HG03045 (cell line): ENCODE measurements around the gene ARHGEF2.
A peak's percentile ranks its signal among the peaks of the same experiment; 100 is the strongest.

Experiments
- ATAC-seq: cut with Tn5 transposase; IDR thresholded peaks from one replicate; pipeline ENCODE4 v1.9.1; 2021; ENCODE audit warnings: mild to moderate bottlenecking, moderate library complexity; ENCODE audit not compliant: unreplicated experiment

Gene ARHGEF2

GRCh38 chr1:155978325-155978972 lies at the start of gene ARHGEF2:
Gene ARHGEF2, minus strand, starts transcription at chr1:155978547. Its CDS starts 120 bp downstream, at chr1:155978427.
- ATAC-seq: peak; percentile 51

- ATAC-seq: no peak
Measured at GRCh38 chr1:156026588-156026987, 48.2 kb upstream of the ARHGEF2 start.

GRCh38 chr1:156025876-156026275 lies 47.5 kb upstream of the ARHGEF2 start:
- ATAC-seq: no peak

GRCh38 chr1:156024801-156025200 lies 46.5 kb upstream of the ARHGEF2 start:
- no peak for ATAC-seq

- no peak for ATAC-seq
Measured at GRCh38 chr1:156021954-156022353, 43.6 kb upstream of the ARHGEF2 start.

DNA sequence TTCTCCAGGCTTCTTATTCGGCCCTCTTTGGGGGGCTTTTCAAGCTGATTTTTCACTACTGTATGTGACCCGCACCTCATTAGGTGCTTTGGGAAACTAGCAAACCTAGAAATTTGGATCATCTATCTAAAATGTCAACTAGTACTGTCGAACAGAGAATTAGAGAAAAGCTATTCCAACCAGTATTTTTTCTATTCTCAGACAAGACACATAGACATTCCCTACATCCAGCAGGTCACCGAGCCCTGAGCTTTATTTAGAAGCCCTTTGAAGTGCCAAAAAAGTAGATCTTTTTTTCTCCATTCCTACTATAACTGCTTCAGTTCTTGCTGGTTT lies 42.7 kb upstream of the ARHGEF2 start:
- no peak for ATAC-seq

DNA sequence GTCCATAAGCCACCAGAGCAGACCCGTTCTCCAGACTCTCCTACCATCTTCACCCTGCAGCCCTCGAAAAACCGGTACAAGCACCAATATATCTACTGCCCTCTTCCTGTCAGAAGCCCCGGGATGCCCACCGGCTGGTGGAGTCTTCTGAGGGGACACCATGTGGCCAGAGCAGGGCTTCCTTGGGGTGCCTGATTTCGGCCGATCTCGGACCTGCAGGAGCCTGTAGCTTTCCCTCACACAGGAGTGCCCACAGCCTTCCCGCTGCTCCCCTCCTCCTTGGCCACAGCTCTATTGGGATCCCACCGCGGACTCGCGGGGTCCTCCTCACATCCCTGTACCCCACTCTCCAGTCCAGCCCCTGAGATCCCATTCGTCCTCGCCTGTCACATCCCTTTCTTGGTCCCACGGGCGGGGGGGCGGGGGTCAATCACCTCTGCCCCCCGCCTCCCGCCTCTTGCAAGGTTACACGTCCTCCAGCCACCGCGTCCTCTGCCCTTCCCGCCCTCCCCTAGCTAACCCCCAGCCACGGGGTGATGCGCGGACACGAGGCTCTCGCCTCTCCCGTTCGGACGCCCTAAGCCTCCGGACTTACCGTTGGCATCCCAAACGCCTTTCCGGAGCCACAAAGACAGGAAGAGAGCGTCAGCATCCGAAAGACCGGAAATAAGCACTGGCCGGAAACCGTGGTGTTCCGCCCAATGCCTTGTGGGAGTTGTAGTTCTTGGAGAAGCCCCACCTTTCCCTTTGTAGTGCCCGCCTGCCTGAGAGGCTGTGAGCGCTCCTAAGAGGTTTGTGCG lies 42.1 kb upstream of the ARHGEF2 start, which contains the start of gene SSR2:
SSR2 (minus strand) TSS at position 659 of the 800 bp plus-strand sequence. CDS start 784 bp downstream, outside the sequence.
- peak; percentile 94 for ATAC-seq

- ATAC-seq: no peak
Measured at GRCh38 chr1:156019946-156020292, 41.6 kb upstream of the ARHGEF2 start.

DNA sequence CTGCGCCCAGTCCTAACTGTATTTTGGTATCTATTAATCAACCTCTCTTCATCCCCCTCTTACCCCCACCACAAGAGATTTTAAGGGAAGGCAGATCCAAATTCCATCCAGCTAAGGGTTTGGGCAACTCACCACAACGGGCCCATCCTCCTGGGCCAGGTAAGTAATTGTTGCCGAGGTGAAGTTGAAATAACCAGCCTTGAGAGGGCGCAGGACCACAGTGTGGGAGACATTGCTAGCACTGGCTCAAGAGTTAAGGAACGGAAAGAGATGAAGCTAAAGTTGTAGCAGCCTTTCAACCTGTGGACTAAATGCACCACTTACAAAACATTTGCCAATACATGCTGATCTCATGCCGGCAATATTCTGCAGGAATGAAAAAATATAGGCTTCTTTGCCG lies 36.5 kb upstream of the ARHGEF2 start:
- ATAC-seq: no peak

DNA sequence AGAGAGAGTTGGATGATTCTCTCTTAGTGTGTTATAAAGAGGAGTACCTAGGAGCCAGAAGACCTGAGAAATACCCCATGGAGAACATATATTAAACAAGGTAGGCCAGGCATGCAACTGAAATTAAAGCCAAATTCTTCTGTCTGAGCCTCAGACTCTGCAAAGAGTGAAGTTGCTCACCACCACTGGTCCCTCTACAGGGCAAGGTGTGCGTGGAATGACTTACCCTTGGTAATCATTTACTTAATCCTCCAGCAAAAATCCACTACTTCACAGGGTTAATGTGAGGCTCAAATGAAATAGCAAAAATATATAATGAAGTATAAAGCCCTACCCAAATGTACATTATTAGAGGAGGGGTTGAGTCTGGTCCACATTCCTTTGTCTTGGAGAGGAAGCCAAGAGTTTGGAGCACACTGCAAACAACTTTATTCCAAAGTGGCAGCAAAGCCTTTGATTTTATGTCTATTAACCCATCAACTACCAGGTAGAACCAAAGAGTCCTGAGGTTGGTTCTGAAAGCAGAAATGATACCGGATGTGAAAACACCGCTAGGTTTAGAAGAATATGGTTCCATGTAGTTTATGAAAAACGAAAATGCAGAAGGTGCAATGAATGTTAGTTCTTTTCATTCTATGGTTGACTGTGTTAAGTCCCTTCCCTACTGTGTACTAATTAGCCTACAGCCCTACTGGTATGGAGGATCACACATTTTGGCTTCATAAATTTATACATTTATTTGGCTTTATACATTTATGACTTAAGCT lies 33.9 kb upstream of the ARHGEF2 start:
- no peak for ATAC-seq

- ATAC-seq: no peak
Measured at GRCh38 chr1:156009404-156009803, 31.1 kb upstream of the ARHGEF2 start.

GRCh38 chr1:156006666-156007376 lies 28.5 kb upstream of the ARHGEF2 start:
- ATAC-seq: no peak

DNA sequence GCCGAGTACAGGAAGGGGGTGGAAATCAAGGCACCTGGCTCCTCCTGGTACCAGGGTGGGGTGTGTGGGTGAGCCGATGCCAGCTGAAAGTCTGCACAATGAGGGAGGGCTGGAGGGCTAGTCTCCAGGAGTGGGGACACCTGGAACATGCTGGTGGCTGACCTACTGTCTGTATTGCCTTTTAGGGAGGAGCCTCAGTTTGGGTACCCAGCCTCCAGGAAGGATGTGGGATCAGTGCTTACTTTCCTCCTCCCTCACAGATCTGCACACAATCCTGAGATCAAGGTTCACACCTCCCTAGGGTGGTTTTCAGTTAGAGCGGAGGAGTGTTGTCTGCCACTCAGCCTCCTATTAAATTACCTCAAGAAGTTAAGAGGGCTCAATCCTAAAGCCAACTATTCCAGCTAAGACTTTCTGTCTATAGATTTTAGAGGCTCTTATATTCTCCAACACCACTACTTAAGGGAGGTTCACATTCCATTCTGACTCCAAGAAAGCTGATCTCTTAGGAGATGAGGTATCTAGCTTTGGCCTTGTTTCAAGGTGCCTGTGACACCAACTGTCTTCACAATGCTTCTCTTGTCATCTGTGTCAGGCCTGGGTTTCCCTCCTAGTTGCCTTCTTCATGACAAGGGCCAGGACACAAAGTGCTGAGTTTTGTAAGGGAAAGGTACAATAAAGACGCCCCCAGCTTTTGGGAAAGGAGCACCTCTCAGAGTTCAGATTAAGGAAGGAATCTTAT lies 26.7 kb upstream of the ARHGEF2 start:
- ATAC-seq: no peak

GRCh38 chr1:156003923-156004188 lies 25.5 kb upstream of the ARHGEF2 start:
- no peak for ATAC-seq

DNA sequence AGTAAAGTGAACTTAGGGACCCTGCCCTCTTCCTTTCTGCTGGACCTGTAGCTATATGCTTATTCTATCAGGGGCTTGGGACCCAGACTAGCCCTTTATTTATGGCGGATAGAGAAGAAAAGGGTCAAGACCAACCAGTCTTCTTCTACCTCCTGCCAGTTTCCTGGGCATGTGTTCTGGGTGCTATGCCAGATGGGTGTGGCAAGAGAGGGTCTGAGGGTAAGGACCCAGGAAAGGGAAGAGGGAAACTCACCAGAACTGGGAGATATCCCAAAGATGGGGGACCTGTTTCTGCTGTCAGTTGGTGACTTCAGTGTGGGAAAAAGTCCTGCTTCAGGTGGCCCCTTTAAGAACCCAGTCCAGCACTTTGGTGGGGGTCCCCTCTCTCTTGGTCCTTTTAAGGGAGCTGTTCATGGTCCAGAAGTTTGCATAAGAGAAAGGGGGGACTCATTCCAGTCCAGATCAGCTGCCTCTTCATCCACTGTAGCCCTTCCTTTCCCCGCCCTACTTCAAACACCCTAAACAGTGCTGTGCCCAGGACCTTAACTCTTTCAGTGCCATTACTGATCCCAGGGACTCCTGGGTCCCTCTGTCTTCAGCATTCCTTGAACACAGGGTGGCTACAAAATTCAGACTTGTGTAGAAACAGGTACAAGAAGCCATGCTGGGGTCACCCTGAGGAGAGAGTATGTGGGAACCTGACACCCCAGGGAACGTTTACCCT lies 24.0 kb upstream of the ARHGEF2 start:
- ATAC-seq: no peak

GRCh38 chr1:156001662-156002171 lies 23.4 kb upstream of the ARHGEF2 start:
- ATAC-seq: no peak

- no peak for ATAC-seq
Measured at GRCh38 chr1:156001021-156001661, 22.8 kb upstream of the ARHGEF2 start.

DNA sequence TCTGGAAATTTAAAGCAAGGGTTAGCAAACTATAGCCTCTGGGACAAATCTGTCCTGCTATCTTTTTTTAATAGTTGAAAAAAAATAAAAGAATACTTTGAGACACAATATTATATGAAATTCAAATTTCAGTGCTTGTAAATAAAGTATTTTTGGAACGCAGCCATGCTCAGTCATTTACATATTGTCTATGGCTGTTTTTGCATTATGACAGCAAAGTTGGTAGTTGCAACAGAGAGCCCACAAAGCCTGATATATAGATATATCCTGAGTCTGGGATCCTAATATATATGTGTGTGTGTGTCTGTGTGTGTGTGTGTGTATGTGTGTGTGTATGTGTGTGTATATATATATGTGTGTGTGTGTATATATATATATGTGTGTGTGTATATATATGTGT lies 21.6 kb upstream of the ARHGEF2 start:
- ATAC-seq: no peak

GRCh38 chr1:155996166-155996565 lies 17.8 kb upstream of the ARHGEF2 start:
- no peak for ATAC-seq
